ENCODE measurements around the gene RNU6-1. TPM values are rescaled to one million over a fixed set of nuclear protein-coding genes. Genes with fewer than 3 reads are reported as not detected.

The RNU6-1 gene
- total RNA-seq, 6 donors from 2014 or later, result not detected

GRCh38 chr15:67807141-67807540 is 32.7 kb downstream of the RNU6-1 start:
- H3K27me3 ChIP-seq, result no peaks in the 10 kb centered on the region
- H3K36me3 ChIP-seq, result peaks cover 0 to 16% (median 6%) of the 10 kb centered on the region in 4 donors
- H3K4me3 ChIP-seq, result no peak overlapping the region
- H3K4me1 ChIP-seq, result no peaks in the 10 kb centered on the region
- ATAC-seq (ENCODE audit: low FRiP score in 2 of 2) (no peak), DNase-seq (peak in 1 of 2 donors; percentile 20)
- TF ChIP-seq POLR2AphosphoS5 (IDR thresholded peaks at IDR 0.05), result no peak
- TF ChIP-seq CTCF (IDR thresholded peaks at IDR 0.05), result no peak
- no peak for TF ChIP-seq EP300 (IDR thresholded peaks at IDR 0.05)
- no peak for TF ChIP-seq POLR2A (IDR thresholded peaks at IDR 0.05)
- H3K27ac ChIP-seq, result no peak overlapping the region
- H3K9me3 ChIP-seq, result no peaks in the 10 kb centered on the region
- WGBS, 2 donors, result 96% methylated on average over 5 of the region's 5 CpGs; no CpG with 5 or more reads in 1 of the 2 donors

- ATAC-seq (ENCODE audit: low FRiP score in 2 of 2), result no peak
- peak in 1 of 2 donors; percentile 67 for DNase-seq
- 95 to 98% methylated on average over 18 of the region's 18 CpGs for WGBS, 2 donors
- TF ChIP-seq CTCF (IDR thresholded peaks at IDR 0.05) (no peak), EP300 (IDR thresholded peaks at IDR 0.05) (no peak)
- H3K4me1 ChIP-seq, result no peaks in the 10 kb centered on the region
- H3K27me3 ChIP-seq, result no peaks in the 10 kb centered on the region
- H3K9me3 ChIP-seq, result no peaks in the 10 kb centered on the region
- H3K27ac ChIP-seq, result no peak overlapping the region
- peaks cover 0 to 16% (median 6%) of the 10 kb centered on the region in 4 donors for H3K36me3 ChIP-seq
- H3K4me3 ChIP-seq, result no peak overlapping the region
These were observed 33.3 kb downstream of the RNU6-1 start for GRCh38 chr15:67806536-67806935.

- TF ChIP-seq CTCF (IDR thresholded peaks at IDR 0.05) (no peak), POLR2AphosphoS5 (IDR thresholded peaks at IDR 0.05) (no peak), POLR2A (IDR thresholded peaks at IDR 0.05) (no peak), EP300 (IDR thresholded peaks at IDR 0.05) (no peak)
- WGBS, 2 donors, result 90 to 91% methylated on average over 16 of the region's 16 CpGs
- Histone ChIP-seq H3K36me3 (peaks cover 0 to 16% (median 6%) of the 10 kb centered on the region in 4 donors), H3K4me1 (no peaks in the 10 kb centered on the region), H3K27ac (no peak overlapping the region), H3K9me3 (no peaks in the 10 kb centered on the region), H3K27me3 (no peaks in the 10 kb centered on the region), H3K4me3 (no peak overlapping the region)
- peak in 1 of 2 donors; percentile 29 for DNase-seq
- no peak for ATAC-seq (ENCODE audit: low FRiP score in 2 of 2)
These were observed 34.0 kb downstream of the RNU6-1 start for GRCh38 chr15:67805666-67806516.

- TF ChIP-seq CTCF (IDR thresholded peaks at IDR 0.05) (no peak), POLR2A (IDR thresholded peaks at IDR 0.05) (no peak), EP300 (IDR thresholded peaks at IDR 0.05) (no peak)
- H3K36me3 ChIP-seq, result peaks cover 0 to 16% (median 6%) of the 10 kb centered on the region in 4 donors
These were observed 34.7 kb downstream of the RNU6-1 start for GRCh38 chr15:67805008-67805665.

More at GRCh38 chr15:67805008-67805665, 34.7 kb downstream of the RNU6-1 start:
- no peaks in the 10 kb centered on the region for H3K4me1 ChIP-seq
- ATAC-seq (ENCODE audit: low FRiP score in 2 of 2) (no peak), DNase-seq (peak in 1 of 2 donors; percentile 43)
- WGBS, 2 donors, result 83 to 87% methylated on average over 7 to 17 of the region's 17 CpGs
- no peak overlapping the region for H3K4me3 ChIP-seq
- no peaks in the 10 kb centered on the region for H3K9me3 ChIP-seq
- no peak overlapping the region for H3K27ac ChIP-seq
- no peaks in the 10 kb centered on the region for H3K27me3 ChIP-seq

All from upper lobe of left lung (tissue), 6 donors.